ENCODE results near the gene CYBC1.

Gene CYBC1

GRCh38 chr17:82394278-82394677, 56.3 kb downstream of the CYBC1 start:
- no peak overlapping the region for H3K4me3 ChIP-seq (replicated peaks; ENCODE audit: low read depth, low read length)
- no peak for TF ChIP-seq CTCF (IDR thresholded peaks at IDR 0.05; ENCODE audit: low read length, missing control alignments)
- DNase-seq (ENCODE audit: low read depth): no peak

GRCh38 chr17:82392941-82393340, 57.6 kb downstream of the CYBC1 start:
- no peak overlapping the region for H3K4me3 ChIP-seq (replicated peaks; ENCODE audit: low read depth, low read length)
- TF ChIP-seq CTCF (IDR thresholded peaks at IDR 0.05; ENCODE audit: low read length, missing control alignments): no peak
- DNase-seq (ENCODE audit: low read depth): no peak

All from fibroblast of pulmonary artery (primary cell).